Measurements from ENCODE around the gene THBS2. TPM values are rescaled to one million over a fixed set of nuclear protein-coding genes. Genes with fewer than 3 reads are reported as not detected.

THBS2 gene
- total and polyA plus RNA-seq, 3 donors from 2014 or later = 4.8 to 17.9 (median 7.6) TPM

GRCh38 chr6:169168706-169169105 is 84.9 kb downstream of the THBS2 start:
- intact Hi-C loops (cut with DNase I; ENCODE audit: low total_unique reads) = no loop called here
- no peaks in the 10 kb centered on the region for H3K27me3 ChIP-seq
- H3K4me3 ChIP-seq = no peak overlapping the region
- no peaks in the 10 kb centered on the region for H3K36me3 ChIP-seq (ENCODE audit: low read depth, missing control alignments)
- no peak for TF ChIP-seq CTCF (IDR thresholded peaks at IDR 0.05)
- TF ChIP-seq POLR2A (IDR thresholded peaks at IDR 0.05) = no peak
- peaks cover 3% of the 10 kb centered on the region for H3K4me1 ChIP-seq
- no peak overlapping the region for H3K27ac ChIP-seq
- WGBS, 2 donors = 44 to 66% methylated on average over 15 to 16 of the region's 16 CpGs
- no peak for DNase-seq
- H3K9me3 ChIP-seq = no peaks in the 10 kb centered on the region

DNA sequence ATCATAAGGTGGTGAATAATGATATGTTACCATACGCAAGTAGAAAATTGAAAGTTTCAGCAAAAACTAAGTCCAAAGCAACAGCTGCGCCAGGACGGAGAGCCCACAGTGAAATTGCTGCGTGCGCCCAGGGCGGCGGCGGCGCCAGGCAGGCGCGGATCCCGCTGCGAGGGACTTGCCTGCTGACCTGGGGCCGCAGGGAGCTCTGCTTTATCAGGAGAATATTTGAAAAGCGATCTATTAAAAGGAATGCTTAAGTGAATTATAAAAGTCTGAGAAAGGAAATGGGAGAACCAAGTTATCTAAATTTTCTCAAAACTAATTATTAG is 85.4 kb downstream of the THBS2 start:
- 68 to 71% methylated on average over 15 of the region's 15 CpGs for WGBS, 2 donors
- Histone ChIP-seq H3K27ac (no peak overlapping the region), H3K36me3 (ENCODE audit: low read depth, missing control alignments) (no peaks in the 10 kb centered on the region), H3K4me3 (peak overlapping the region in 1 of 2 donors; percentile 26), H3K27me3 (no peaks in the 10 kb centered on the region), H3K9me3 (no peaks in the 10 kb centered on the region), H3K4me1 (peaks cover 3% of the 10 kb centered on the region)
- TF ChIP-seq POLR2A (IDR thresholded peaks at IDR 0.05) (no peak), CTCF (IDR thresholded peaks at IDR 0.05) (no peak)
- intact Hi-C loops (cut with DNase I; ENCODE audit: low total_unique reads) = no loop called here
- DNase-seq = no peak

- DNase-seq = no peak
- WGBS, 2 donors = 63 to 66% methylated on average over 23 to 37 of the region's 37 CpGs
- H3K27ac ChIP-seq = no peak overlapping the region
- no peaks in the 10 kb centered on the region for H3K36me3 ChIP-seq (ENCODE audit: low read depth, missing control alignments)
- no peaks in the 10 kb centered on the region for H3K27me3 ChIP-seq
- intact Hi-C loops (cut with DNase I; ENCODE audit: low total_unique reads) = no loop called here
- no peaks in the 10 kb centered on the region for H3K9me3 ChIP-seq
- TF ChIP-seq CTCF (IDR thresholded peaks at IDR 0.05) = no peak
- TF ChIP-seq POLR2A (IDR thresholded peaks at IDR 0.05) = no peak
- peaks cover 3% of the 10 kb centered on the region for H3K4me1 ChIP-seq
- peak overlapping the region in 1 of 2 donors; percentile 26 for H3K4me3 ChIP-seq
Observed at GRCh38 chr6:169167581-169168301, 85.9 kb downstream of the THBS2 start.

GRCh38 chr6:169166896-169167580 is 86.6 kb downstream of the THBS2 start:
- WGBS, 2 donors = 38 to 72% methylated on average over 11 to 38 of the region's 40 CpGs
- Histone ChIP-seq H3K4me3 (no peak overlapping the region), H3K36me3 (ENCODE audit: low read depth, missing control alignments) (no peaks in the 10 kb centered on the region), H3K27me3 (no peaks in the 10 kb centered on the region), H3K4me1 (no peaks in the 10 kb centered on the region), H3K9me3 (no peaks in the 10 kb centered on the region), H3K27ac (no peak overlapping the region)
- TF ChIP-seq POLR2A (IDR thresholded peaks at IDR 0.05) (no peak), CTCF (IDR thresholded peaks at IDR 0.05) (no peak)
- DNase-seq = no peak
- intact Hi-C loops (cut with DNase I; ENCODE audit: low total_unique reads) = no loop called here
